PC-3 (cell line): ENCODE data around the gene FAM89B. TPM values are rescaled to one million over a fixed set of nuclear protein-coding genes. Genes with fewer than 3 reads are reported as not detected.

Source experiments
- ATAC-seq: fragments of 200-7000 bp; cut with Tn5 transposase; 2 replicates; pipeline ENCODE4 v1.9.1; 2020; ENCODE audit warnings: mild to moderate bottlenecking, moderate library complexity
- BruUV-seq: library from RNA; stranded (reverse); fragments of 400-500 nt; replicated peaks from 2 replicates; lab custom pipeline; 2021; lab: Mats Ljungman, UMichigan
- CTCF ChIA-PET: fragments of 300-600 bp; sonication (Branson Sonifier 250); formaldehyde crosslinking; loops from one replicate; lab custom pipeline; 2022; ENCODE audit warnings: antibody characterized with exemption; lab: Charles Lee
- POLR2A ChIA-PET: fragments of 300-600 bp; sonication (Branson Sonifier 250); formaldehyde crosslinking; loops from one replicate; lab custom pipeline; 2022; ENCODE audit warnings: antibody characterized with exemption; ENCODE audit not compliant: unreplicated experiment; lab: Charles Lee
- DNase-seq: peaks from one replicate; pipeline ENCODE4 v3.0.0-alpha.2; 2015
- H2AFZ ChIP-seq: fragments of 300-600 bp; sonication (generic); 2 replicates; pipeline ENCODE4 v1.6.0; 2016; ENCODE audit warnings: antibody characterized with exemption, low read length
- H3F3A ChIP-seq: fragments of 300-600 bp; sonication (generic); one replicate; pipeline ENCODE4 v1.6.0; 2017; ENCODE audit warnings: antibody characterized with exemption, low read length, control low read depth, mild to moderate bottlenecking; ENCODE audit not compliant: unreplicated experiment
- H3K27ac ChIP-seq: fragments of 300-600 bp; sonication (generic); 2 replicates; pipeline ENCODE4 v1.5.1; 2016; ENCODE audit warnings: mild to moderate bottlenecking, low read length
- H3K27me3 ChIP-seq: fragments of 300-600 bp; sonication (generic); 2 replicates; pipeline ENCODE4 v1.6.1; 2016; ENCODE audit warnings: low read length, mixed read lengths
- H3K36me3 ChIP-seq: fragments of 300-600 bp; sonication (generic); 2 replicates; pipeline ENCODE4 v1.6.1; 2016; ENCODE audit warnings: low read depth, mixed run types, low read length, mixed read lengths
- H3K4me1 ChIP-seq: fragments of 300-600 bp; sonication (generic); 2 replicates; pipeline ENCODE4 v1.5.1; 2016; ENCODE audit warnings: low read length; ENCODE audit not compliant: insufficient read depth
- H3K4me2 ChIP-seq: fragments of 300-600 bp; sonication (generic); 2 replicates; pipeline ENCODE4 v1.6.0; 2016; ENCODE audit warnings: low read length
- H3K4me3 ChIP-seq: fragments of 300-600 bp; sonication (generic); 2 replicates; pipeline ENCODE4 v1.5.1; 2016; ENCODE audit warnings: mild to moderate bottlenecking, low read length, mixed read lengths
- H3K79me2 ChIP-seq: fragments of 300-600 bp; sonication (generic); 2 replicates; pipeline ENCODE4 v1.6.1; 2017; ENCODE audit warnings: low read length, mixed read lengths
- H3K9ac ChIP-seq: fragments of 300-600 bp; sonication (generic); 2 replicates; pipeline ENCODE4 v1.6.0; 2016; ENCODE audit warnings: mild to moderate bottlenecking, low read length
- H3K9me2 ChIP-seq: fragments of 300-600 bp; sonication (generic); replicated peaks from 2 replicates; pipeline ENCODE4 v1.6.1; 2016; ENCODE audit warnings: mixed run types, low read length, mixed read lengths
- H3K9me3 ChIP-seq: fragments of 300-600 bp; sonication (generic); 2 replicates; pipeline ENCODE4 v1.6.1; 2016; ENCODE audit warnings: low read length, mixed read lengths
- H4K20me1 ChIP-seq: fragments of 300-600 bp; sonication (generic); 2 replicates; pipeline ENCODE4 v1.6.1; 2016; ENCODE audit warnings: low read length, mixed read lengths
- CTCF ChIP-seq: fragments of 300-600 bp; sonication (generic); conservative IDR thresholded peaks from 2 replicates; pipeline ENCODE4 v1.5.1; 2017; ENCODE audit warnings: antibody characterized with exemption, low read depth, mild to moderate bottlenecking, low read length
- EZH2 ChIP-seq: fragments of 300-600 bp; sonication (generic); IDR thresholded peaks from one replicate; pipeline ENCODE4 v1.6.1; 2017; ENCODE audit warnings: antibody characterized with exemption, mild to moderate bottlenecking, low read length; ENCODE audit not compliant: unreplicated experiment
- EZH2phosphoT487 ChIP-seq: fragments of 300-600 bp; sonication (generic); IDR thresholded peaks from 2 replicates; pipeline ENCODE4 v1.6.1; 2018; ENCODE audit warnings: mild to moderate bottlenecking, antibody characterized with exemption, low read length, borderline replicate concordance
- intact Hi-C: fragments of 100-400 bp; cut with micrococcal nuclease; formaldehyde crosslinking; loops from 2 replicates; pipeline ENCODE4 v1.9.0; 2023
- total RNA-seq: library from RNA; depleted of rRNA; stranded (reverse); fragments of >200 nt; gene quantifications from 2 replicates; pipeline ENCODE4 v1.2.3, GENCODE V29; 2014

FAM89B gene
- total RNA-seq, 1 experiment from 2014 or later = 76.3 TPM

- Histone ChIP-seq H3K36me3 (peaks cover 7% of the 10 kb centered on the region; the same call in 1 of the 2 replicates), H3K79me2 (no peaks in the 10 kb centered on the region), H3K9ac (no peak overlapping the region), H2AFZ (peak overlapping the region; percentile 61), H3K4me3 (peak overlapping the region; percentile 69), H3F3A (no peaks in the 10 kb centered on the region), H3K4me1 (peaks cover 27% of the 10 kb centered on the region), H4K20me1 (no peaks in the 10 kb centered on the region), H3K9me3 (no peaks in the 10 kb centered on the region), H3K27ac (peak overlapping the region; percentile 44), H3K4me2 (peak overlapping the region; percentile 88), H3K27me3 (no peaks in the 10 kb centered on the region), H3K9me2 (no peaks in the 10 kb centered on the region)
- peak; percentile 2; the same call in 1 of the 2 replicates for ATAC-seq
- no peak for TF ChIP-seq EZH2
- TF ChIP-seq CTCF = no peak
- no peak for TF ChIP-seq EZH2phosphoT487
- POLR2A ChIA-PET = interaction anchor here (0.8 kb wide), 1 partner anchor 21 kb away, joined by 7 read pairs; the partner anchor contains the start of gene SCYL1
- intact Hi-C loops = loop anchor here (10.0 kb wide), 1 partner anchor 69 kb away; the partner anchor contains the start of genes MAP3K11 and PCNX3
- DNase-seq = no peak
- BruUV-seq = TSS peak; percentile 27
- CTCF ChIA-PET = no interaction called here
Observed at GRCh38 chr11:65545853-65546216, 26.5 kb upstream of the FAM89B start.

- CTCF ChIA-PET = interaction anchor here (0.6 to 1.0 kb wide), 6 partner anchors 19 to 146 kb away, joined by 4 to 16 read pairs (median 9); partner anchors contain the start of genes EHBP1L1 and ZNRD2
- H3K4me1 ChIP-seq = peaks cover 28% of the 10 kb centered on the region
- BruUV-seq = no TSS peak
- H3K9me2 ChIP-seq = no peaks in the 10 kb centered on the region
- no peaks in the 10 kb centered on the region for H4K20me1 ChIP-seq
- peaks cover 7% of the 10 kb centered on the region; the same call in 1 of the 2 replicates for H3K36me3 ChIP-seq
- no peaks in the 10 kb centered on the region for H3K79me2 ChIP-seq
- POLR2A ChIA-PET = interaction anchor here (0.5 to 0.8 kb wide), 2 partner anchors 21 to 272 kb away, joined by 3 to 7 read pairs; partner anchors contain the start of gene SCYL1
- H3F3A ChIP-seq = no peaks in the 10 kb centered on the region
- peak overlapping the region; percentile 44 for H3K27ac ChIP-seq
- peak overlapping the region; percentile 88 for H3K4me2 ChIP-seq
- H3K9me3 ChIP-seq = no peaks in the 10 kb centered on the region
- DNase-seq (peak; percentile 94), ATAC-seq (peak; percentile 74)
- no peaks in the 10 kb centered on the region for H3K27me3 ChIP-seq
- intact Hi-C loops = loop anchor here (10.0 kb wide), 1 partner anchor 68 kb away; the partner anchor contains the start of genes MAP3K11 and PCNX3
- peak overlapping the region; percentile 69 for H3K4me3 ChIP-seq
- H3K9ac ChIP-seq = no peak overlapping the region
- H2AFZ ChIP-seq = peak overlapping the region; percentile 61
- TF ChIP-seq CTCF (no peak), EZH2 (no peak), EZH2phosphoT487 (no peak)
Observed at GRCh38 chr11:65546217-65546958, 25.9 kb upstream of the FAM89B start.
